ENCODE data around the gene CTNNA1.
"Not testable (repeated sequence)": the region's sequence is repeated elsewhere in the genome, so short reads cannot be mapped to it uniquely, and the experiment has no call there.

Gene CTNNA1

GRCh38 chr5:138752951-138753793 lies at the start of gene CTNNA1:
Gene CTNNA1, plus strand, starts transcription at chr5:138753425. Its CDS starts 28,500 bp downstream, at chr5:138781925.
- DNase-seq: peak in 4 of 6 experiments; percentile 7 to 22 (median 20)

- not testable (repeated sequence) for DNase-seq
Observed at GRCh38 chr5:138703777-138704176, 49.4 kb upstream of the CTNNA1 start.

GRCh38 chr5:138705007-138705406 lies 48.2 kb upstream of the CTNNA1 start:
- DNase-seq: no peak

- DNase-seq: no peak
Observed at GRCh38 chr5:138705567-138705966, 47.7 kb upstream of the CTNNA1 start.

GRCh38 chr5:138706655-138707480 lies 46.4 kb upstream of the CTNNA1 start:
- no peak for DNase-seq

GRCh38 chr5:138708791-138709190 lies 44.4 kb upstream of the CTNNA1 start:
- no peak for DNase-seq

- DNase-seq: no peak
Observed at GRCh38 chr5:138709202-138709601, 44.0 kb upstream of the CTNNA1 start.

GRCh38 chr5:138711087-138711486 lies 42.1 kb upstream of the CTNNA1 start:
- DNase-seq: no peak

- DNase-seq: no peak
Observed at GRCh38 chr5:138711811-138712210, 41.4 kb upstream of the CTNNA1 start.

GRCh38 chr5:138712324-138712723 lies 40.9 kb upstream of the CTNNA1 start:
- DNase-seq: no peak

- DNase-seq: no peak
Observed at GRCh38 chr5:138712791-138713190, 40.4 kb upstream of the CTNNA1 start.

- no peak for DNase-seq
Observed at GRCh38 chr5:138713247-138713646, 40.0 kb upstream of the CTNNA1 start.

- no peak for DNase-seq
Observed at GRCh38 chr5:138714694-138715093, 38.5 kb upstream of the CTNNA1 start.

GRCh38 chr5:138715931-138716432 lies 37.2 kb upstream of the CTNNA1 start:
- not testable (repeated sequence) for DNase-seq

GRCh38 chr5:138716456-138716924 lies 36.7 kb upstream of the CTNNA1 start:
- DNase-seq: no peak

GRCh38 chr5:138717399-138717798 lies 35.8 kb upstream of the CTNNA1 start:
- no peak for DNase-seq

- DNase-seq: no peak
Observed at GRCh38 chr5:138719811-138720210, 33.4 kb upstream of the CTNNA1 start.

GRCh38 chr5:138720840-138721239 lies 32.4 kb upstream of the CTNNA1 start:
- DNase-seq: no peak

- DNase-seq: no peak
Observed at GRCh38 chr5:138721979-138722378, 31.2 kb upstream of the CTNNA1 start.

GRCh38 chr5:138722544-138723177 lies 30.6 kb upstream of the CTNNA1 start:
- DNase-seq: no peak

- no peak for DNase-seq
Observed at GRCh38 chr5:138724470-138725146, 28.6 kb upstream of the CTNNA1 start.

- DNase-seq: no peak
Observed at GRCh38 chr5:138725153-138725817, 27.9 kb upstream of the CTNNA1 start.

Data from stimulated activated naive CD4-positive, alpha-beta T cell (primary cell).